ENCODE results near the gene PPP6R2.
"Not testable (repeated sequence)": the region's sequence is repeated elsewhere in the genome, so short reads cannot be mapped to it uniquely, and the experiment has no call there.

Gene PPP6R2

DNA sequence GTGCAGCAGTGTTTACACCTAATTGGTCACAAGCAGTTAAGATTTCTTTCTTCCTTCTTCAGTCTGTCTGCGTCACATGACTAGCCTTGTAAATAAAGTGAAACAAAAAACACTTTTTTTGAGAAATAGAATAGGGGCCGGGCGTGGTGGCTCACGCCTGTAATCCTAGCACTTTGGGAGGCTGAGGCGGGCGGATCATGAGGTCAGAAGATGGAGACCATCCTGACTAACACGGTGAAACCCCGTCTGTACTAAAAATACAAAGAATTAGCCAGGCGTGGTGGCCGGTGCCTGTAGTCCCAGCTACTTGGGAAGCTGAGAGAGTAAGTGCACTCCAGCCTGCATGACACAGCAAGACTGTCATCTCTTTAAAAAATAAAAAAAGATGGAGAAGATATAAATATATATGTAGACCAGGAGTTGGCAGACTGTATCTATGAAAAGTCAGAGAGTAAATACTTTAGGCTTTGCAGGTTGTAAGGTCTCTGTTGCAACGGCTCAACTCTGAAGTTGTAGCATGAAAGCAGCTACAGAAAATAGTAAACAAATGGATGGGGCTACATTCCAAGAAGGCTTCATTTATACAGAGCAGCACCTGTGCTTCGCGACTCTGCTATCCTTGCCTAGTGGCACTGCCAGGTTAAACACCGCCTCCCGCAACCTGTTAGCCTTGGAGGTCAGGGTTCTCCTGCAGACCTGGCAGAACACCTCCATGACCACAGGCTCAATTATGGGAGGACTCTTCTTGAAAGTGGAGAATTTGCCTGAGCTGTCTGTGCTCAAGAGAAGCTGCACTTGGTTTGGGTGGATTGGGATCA is 55.9 kb downstream of the PPP6R2 start:
- DNase-seq (ENCODE audit: low read depth, low spot score) = no peak

DNA sequence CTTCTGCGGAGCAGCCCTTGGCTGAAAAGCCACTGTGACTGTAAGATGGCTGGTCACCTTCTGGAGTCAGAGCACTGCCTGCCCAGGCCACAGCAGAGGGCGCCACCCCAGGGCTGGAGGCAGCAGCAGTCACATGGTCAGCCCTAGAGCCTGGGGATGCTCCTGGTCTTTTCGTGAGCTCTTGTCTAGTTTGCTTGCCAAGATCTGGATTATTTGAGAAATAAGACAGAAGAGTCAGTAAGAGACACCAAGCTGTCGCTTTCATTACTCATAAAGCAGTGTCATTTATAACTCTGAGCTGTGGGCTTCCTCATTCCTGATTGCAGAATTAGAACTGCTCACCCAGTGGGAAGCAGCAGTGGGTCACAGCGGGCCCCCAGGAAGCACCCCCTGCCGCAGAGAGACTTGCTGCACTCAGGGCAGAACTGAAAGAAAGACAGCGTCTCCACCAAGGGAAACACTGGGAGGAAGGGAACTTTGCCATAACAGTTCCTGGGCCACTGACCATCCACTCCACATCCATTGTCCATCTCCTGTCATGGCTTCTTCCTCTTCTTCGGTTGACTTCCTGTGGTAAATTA is 56.7 kb downstream of the PPP6R2 start:
- no peak for DNase-seq (ENCODE audit: low read depth, low spot score)

DNA sequence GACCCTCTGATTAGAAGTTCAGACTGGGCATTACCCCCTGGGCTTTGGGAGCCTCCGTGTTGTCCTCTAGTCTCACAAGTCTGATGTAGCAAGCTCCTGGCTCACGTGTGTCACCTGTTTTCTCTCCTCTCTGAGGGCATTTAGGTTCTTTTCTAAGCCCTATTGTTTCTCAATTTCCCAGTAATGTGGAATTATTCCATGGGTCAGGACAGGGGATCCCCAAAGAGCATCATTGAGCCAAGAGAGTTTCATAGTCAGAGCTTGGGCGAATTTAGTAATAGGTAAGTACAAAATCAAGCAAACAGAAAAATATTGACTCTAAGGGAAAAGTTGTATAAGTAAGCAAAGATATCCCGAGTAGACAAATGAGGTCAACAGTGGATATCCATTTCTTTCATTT is 57.3 kb downstream of the PPP6R2 start:
- DNase-seq (ENCODE audit: low read depth, low spot score) = no peak

GRCh38 chr22:50400931-50401330 is 57.8 kb downstream of the PPP6R2 start:
- no peak for DNase-seq (ENCODE audit: low read depth, low spot score)

DNA sequence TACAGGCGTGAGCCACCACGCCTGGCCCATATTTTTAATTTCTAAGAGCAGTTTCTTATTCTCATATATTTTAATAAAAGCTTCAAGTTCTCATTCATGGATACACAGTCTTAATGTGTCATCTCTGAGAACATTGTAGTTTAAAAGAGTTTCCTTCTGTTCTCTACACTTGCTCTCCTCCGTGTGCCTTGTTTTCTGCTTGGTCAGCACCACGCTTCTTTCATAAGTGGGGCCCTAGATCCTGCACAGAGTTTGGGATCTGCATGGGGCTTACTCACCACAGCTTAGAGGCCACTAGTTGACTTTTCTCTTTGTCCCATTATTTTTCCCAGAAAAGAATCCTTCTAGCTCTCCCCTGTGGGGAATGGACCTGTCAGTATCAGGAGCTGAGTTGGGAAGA is 58.8 kb downstream of the PPP6R2 start:
- no peak for DNase-seq (ENCODE audit: low read depth, low spot score)

- no peak for DNase-seq (ENCODE audit: low read depth, low spot score)
These were observed 60.6 kb downstream of the PPP6R2 start for GRCh38 chr22:50403701-50404101.

DNA sequence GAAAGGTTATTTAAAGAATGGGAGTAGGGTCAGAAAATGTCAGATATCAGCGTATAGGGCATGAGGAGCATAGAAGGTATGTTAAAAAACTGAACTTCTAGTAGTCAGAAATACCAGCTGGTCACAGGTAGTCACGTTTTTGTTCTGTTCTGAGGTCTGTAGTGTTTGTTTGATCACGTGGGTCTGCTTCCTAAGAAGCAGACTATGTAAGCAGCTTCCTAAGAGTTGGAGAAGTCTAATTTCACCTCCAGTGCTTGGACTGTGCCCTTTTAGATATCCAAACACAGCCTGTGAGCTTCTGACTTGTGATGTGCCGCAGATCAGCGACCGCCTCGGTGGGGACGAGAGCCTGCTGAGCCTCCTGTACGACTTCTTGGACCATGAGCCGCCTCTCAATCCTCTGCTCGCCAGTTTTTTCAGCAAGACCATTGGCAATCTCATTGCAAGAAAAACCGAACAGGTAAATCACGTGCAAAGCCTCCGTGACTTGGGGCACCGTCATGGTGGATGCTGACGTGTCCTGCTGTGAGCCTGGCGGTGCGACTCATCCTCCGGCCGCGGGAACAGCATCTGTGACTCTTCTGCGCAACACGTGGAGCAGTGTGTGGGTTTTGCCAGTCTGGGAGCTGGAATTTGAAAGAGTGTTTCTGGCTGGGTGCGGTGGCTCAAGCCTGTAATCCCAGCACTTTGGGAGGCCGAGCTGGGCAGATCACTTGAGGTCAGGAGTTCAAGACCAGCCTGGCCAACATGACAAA is 63.5 kb downstream of the PPP6R2 start:
- DNase-seq (ENCODE audit: low read depth, low spot score) = no peak

DNA sequence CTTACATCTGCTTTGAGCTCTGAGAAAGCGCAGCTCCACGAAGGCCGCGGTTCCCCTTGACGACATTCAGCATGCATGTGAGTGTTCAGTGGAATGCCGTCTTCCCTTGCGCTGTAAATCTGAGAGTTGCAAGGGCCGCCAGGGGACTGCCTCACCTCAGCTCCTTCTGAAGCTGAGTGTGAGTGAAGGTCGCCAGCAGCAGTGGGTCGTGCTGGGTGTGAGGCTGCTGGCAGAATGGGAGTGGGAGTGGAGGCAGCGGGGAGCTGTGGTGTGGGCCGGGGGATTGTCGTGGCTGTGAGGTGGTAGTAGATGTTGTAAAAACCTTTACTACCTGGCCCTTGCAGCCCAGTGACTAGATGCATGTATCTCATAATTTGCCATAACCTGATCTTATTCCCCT is 65.2 kb downstream of the PPP6R2 start:
- no peak for DNase-seq (ENCODE audit: low read depth, low spot score)

DNA sequence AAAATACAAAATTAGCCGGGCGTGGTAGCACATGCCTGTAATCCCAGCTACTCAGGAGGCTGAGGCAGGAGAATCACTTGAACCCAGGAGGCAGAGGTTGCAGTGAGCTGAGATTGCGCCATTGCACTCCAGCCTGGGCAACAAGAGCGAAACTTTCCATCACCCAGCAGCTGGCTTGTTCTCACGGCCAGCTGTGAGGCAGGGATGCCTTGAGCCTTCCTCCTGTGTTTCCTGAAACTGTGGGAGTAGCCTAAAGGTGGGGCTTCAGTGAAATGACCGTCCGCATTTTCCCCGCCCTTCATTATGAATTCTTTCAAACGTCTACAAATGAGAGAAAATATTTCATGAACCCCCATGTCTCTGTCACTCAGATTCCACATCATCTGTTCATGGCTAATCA is 65.8 kb downstream of the PPP6R2 start:
- DNase-seq (ENCODE audit: low read depth, low spot score) = not testable (repeated sequence)

- no peak for DNase-seq (ENCODE audit: low read depth, low spot score)
These were observed 71.5 kb downstream of the PPP6R2 start for GRCh38 chr22:50414476-50415248.

- DNase-seq (ENCODE audit: low read depth, low spot score) = no peak
These were observed 72.3 kb downstream of the PPP6R2 start for GRCh38 chr22:50415426-50415825.

DNA sequence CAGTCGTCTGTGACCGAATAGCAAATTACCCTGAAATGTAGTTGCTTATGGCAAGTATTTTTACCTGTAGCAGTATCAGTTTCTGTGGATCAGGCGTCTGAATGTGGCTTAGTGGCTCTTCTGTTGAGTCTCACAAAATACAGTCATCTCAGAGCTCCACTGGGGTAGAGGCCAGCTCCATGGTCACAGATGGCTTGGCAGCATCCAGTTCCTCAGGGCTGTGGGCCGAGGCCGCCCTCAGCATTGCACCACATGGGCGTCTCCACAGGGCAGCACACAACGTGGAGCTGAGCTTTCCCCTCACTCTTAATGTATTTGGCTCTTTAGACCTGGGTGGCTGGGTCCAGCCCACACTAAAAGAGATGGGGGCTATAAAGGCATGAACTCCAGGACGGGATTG is 73.9 kb downstream of the PPP6R2 start:
- DNase-seq (ENCODE audit: low read depth, low spot score) = no peak

DNA sequence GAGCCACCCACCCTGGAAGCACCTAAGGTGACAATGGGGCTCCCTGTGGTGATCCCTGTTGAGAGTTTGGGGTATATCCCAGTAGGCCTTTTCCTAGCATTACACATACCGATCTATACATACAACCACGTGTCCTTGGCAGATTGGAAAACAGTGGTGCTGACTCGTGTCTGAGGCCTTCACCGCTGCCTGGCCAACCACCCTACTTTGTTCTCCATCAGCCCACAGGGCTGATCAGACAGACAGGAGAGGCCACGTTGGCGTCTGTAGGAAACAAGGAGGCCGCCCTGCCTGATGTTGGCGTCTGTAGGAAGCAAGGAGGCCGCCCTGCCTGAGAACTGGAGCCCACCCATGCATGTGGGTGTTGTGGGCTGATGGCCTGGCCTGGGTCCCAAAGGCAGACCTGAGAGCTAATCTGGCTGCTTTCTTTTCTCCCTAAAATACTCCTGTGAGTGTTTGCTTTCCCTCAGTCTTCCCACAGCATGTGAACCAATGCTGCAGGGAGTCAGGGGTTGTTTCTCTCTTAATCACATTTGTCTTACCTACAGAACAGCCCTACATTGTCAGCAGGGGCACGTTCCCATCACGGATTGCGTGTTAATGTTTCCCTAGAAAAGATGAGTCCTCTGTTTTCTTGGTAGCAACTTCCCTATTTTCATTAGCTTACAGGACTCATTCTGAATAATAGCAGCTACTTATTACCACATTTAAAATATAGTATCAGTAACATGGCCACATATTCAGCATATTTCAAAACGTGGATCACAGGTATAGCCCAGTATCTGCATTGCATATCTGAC is 74.5 kb downstream of the PPP6R2 start:
- DNase-seq (ENCODE audit: low read depth, low spot score) = peak; percentile 29

GRCh38 chr22:50418624-50419023 is 75.5 kb downstream of the PPP6R2 start:
- DNase-seq (ENCODE audit: low read depth, low spot score) = no peak

DNA sequence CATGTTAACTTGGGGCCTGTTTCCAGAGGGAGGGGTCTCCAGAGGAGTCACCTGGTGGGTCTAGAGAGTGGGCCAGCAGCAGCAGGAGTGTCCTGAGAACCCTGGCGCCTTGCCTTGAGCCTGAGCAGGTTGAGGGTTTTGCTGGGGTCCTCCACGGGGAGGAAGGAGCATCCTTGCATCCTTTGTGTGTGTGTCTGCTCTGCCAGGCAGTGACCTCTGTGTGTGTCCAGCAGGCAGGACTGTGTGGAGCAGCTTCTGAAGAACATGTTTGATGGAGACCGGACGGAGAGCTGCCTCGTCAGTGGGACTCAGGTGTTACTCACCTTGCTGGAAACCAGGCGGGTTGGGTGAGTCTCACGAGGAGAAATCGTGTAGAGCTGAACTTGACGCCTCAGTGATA is 76.0 kb downstream of the PPP6R2 start:
- DNase-seq (ENCODE audit: low read depth, low spot score) = no peak

DNA sequence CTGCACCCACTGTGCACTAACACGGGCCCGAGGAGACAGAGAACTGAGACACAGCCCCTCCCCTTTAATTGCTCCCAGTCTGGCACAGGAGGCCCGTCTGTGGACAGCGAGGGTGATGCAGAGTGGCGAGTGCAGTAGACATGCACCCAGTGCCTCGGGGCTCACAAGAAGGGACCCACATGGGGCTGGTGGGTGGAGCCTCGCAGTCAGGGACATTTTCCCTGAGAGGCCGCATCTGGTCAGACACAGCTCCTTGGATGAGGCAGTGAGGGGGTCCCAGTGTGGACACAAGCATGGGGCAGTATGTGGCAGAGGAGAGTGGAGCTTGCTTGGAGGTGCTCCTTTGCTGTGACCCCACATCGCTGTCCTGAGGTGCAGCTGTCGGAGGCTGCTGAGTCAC is 76.9 kb downstream of the PPP6R2 start:
- no peak for DNase-seq (ENCODE audit: low read depth, low spot score)

DNA sequence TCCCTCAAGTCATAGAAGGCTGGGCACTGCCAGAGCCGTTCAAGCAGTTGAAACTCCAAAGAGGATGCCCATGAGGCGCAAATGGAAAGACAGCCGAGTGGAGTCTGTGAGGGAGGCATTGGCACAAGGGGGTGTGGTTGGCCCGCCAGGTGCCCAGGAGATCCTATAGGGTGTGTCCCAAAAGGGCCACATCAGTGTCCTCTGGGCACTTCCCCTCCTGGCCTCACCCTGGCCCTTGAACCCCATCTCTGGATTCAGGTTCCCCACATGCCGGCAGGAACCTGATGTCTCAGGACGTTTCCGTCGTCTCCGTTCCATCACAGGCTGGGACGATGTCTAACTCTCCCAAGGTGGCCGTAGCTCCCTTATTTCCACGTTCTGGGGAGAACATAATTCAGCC is 77.5 kb downstream of the PPP6R2 start:
- DNase-seq (ENCODE audit: low read depth, low spot score) = no peak

- no peak for DNase-seq (ENCODE audit: low read depth, low spot score)
These were observed 78.9 kb downstream of the PPP6R2 start for GRCh38 chr22:50422046-50422445.

DNA sequence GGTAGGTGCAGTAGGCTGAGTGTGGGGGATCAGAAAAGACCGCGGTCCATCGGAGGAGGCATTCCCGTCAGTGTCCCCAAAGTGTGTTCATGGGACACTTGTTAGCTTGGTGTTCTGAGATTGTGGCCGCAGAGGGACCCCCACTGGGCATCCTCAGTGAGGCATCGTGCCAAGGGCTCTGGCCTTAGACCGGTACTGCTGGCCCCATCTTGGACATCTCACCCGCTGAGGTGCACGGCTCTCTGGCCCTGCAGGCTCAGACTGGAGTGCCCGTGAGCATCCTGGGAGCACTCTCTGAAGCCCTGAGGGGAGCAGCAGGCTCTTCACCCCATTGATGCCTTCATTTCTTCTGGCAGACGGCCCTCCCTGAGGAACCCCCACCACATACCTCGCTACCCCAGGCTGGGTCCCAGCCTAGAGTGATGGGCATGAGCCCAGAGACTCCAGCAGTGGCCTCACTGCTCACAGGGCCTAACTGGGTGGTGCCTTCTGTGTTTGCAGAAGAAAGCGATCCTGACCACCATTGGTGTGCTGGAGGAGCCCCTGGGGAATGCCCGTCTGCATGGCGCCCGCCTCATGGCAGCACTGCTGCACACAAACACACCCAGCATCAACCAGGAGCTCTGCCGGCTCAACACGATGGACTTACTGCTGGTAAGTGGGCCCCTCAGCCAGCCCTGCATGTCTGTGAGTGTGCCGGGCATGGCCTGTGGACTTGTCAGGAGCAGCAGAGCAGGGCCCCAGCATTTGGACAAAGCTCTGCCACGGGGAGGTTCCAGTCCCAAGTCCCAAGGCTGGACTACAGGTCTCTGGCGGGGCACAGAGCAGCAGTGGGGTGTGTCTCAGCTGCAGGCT is 80.1 kb downstream of the PPP6R2 start:
- no peak for DNase-seq (ENCODE audit: low read depth, low spot score)

DNA sequence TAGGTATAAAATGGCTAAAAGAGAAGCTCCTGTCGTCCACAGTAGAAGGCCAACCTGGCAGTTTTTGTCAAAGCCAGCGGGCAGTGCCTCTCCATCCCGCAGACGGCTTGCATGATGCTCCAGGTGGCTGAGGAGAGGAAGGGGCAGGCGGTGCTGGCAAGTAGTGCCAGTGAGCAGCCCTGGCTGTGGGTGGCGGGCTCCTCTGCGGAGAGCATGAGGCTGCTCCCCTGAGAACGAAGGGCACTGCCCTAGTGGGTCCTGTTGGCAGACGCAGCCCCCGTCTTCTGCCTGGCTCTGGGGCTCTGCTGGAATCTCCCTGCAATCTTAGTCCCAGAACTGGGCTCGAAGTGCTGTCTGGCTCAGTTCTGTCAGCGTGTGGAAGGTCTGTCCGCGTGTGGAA is 80.8 kb downstream of the PPP6R2 start:
- DNase-seq (ENCODE audit: low read depth, low spot score) = no peak

Measured in astrocyte of the hippocampus (primary cell).